Measurements from ENCODE around the gene VPS4B. TPM values are rescaled to one million over a fixed set of nuclear protein-coding genes. Genes with fewer than 3 reads are reported as not detected.

Gene VPS4B
- total RNA-seq, 2 donors from 2014 or later, result 61.3 to 78.7 TPM

GRCh38 chr18:63350230-63350629, 72.0 kb downstream of the VPS4B start:
- Mint-ChIP-seq H3K36me3 (ENCODE audit: low read depth) (peaks cover 8% of the 10 kb centered on the region), H3K4me1 (peaks cover 9% of the 10 kb centered on the region), H3K27me3 (no peaks in the 10 kb centered on the region), H3K4me3 (no peak overlapping the region), H3K27ac (no peak overlapping the region)
- ATAC-seq (no peak), DNase-seq (no peak)
- no peaks in the 10 kb centered on the region for H3K9me3 ChIP-seq (ENCODE audit: control insufficient read depth, low read length, poor library complexity, severe bottlenecking)

- H3K4me3 Mint-ChIP-seq, result no peak overlapping the region
- no peaks in the 10 kb centered on the region for H3K9me3 ChIP-seq (ENCODE audit: control insufficient read depth, low read length, poor library complexity, severe bottlenecking)
- H3K4me1 Mint-ChIP-seq, result peaks cover 15% of the 10 kb centered on the region
- DNase-seq (no peak), ATAC-seq (no peak)
- peaks cover 8% of the 10 kb centered on the region for H3K36me3 Mint-ChIP-seq (ENCODE audit: low read depth)
- no peak overlapping the region for H3K27ac Mint-ChIP-seq
- H3K27me3 Mint-ChIP-seq, result no peaks in the 10 kb centered on the region
These were observed 73.7 kb downstream of the VPS4B start for GRCh38 chr18:63348508-63349136.

GRCh38 chr18:63346480-63347183, 75.6 kb downstream of the VPS4B start:
- peak overlapping the region; percentile 49 for H3K27ac Mint-ChIP-seq
- DNase-seq (no peak), ATAC-seq (no peak)
- no peaks in the 10 kb centered on the region for H3K27me3 Mint-ChIP-seq
- H3K4me1 Mint-ChIP-seq, result peaks cover 15% of the 10 kb centered on the region
- H3K4me3 Mint-ChIP-seq, result no peak overlapping the region
- H3K36me3 Mint-ChIP-seq (ENCODE audit: low read depth), result peaks cover 8% of the 10 kb centered on the region
- H3K9me3 ChIP-seq (ENCODE audit: control insufficient read depth, low read length, poor library complexity, severe bottlenecking), result no peaks in the 10 kb centered on the region

- Mint-ChIP-seq H3K27me3 (no peaks in the 10 kb centered on the region), H3K27ac (no peak overlapping the region), H3K4me1 (peaks cover 19% of the 10 kb centered on the region), H3K36me3 (ENCODE audit: low read depth) (peaks cover 12% of the 10 kb centered on the region), H3K4me3 (no peak overlapping the region)
- DNase-seq, result no peak
- ATAC-seq, result no peak
- H3K9me3 ChIP-seq (ENCODE audit: control insufficient read depth, low read length, poor library complexity, severe bottlenecking), result no peaks in the 10 kb centered on the region
These were observed 76.2 kb downstream of the VPS4B start for GRCh38 chr18:63346031-63346430.

- H3K9me3 ChIP-seq (ENCODE audit: control insufficient read depth, low read length, poor library complexity, severe bottlenecking), result no peaks in the 10 kb centered on the region
- DNase-seq (no peak), ATAC-seq (no peak)
- Mint-ChIP-seq H3K4me1 (peaks cover 24% of the 10 kb centered on the region), H3K4me3 (no peak overlapping the region), H3K27ac (peak overlapping the region; percentile 90), H3K27me3 (no peaks in the 10 kb centered on the region), H3K36me3 (ENCODE audit: low read depth) (peaks cover 12% of the 10 kb centered on the region)
These were observed 77.4 kb downstream of the VPS4B start for GRCh38 chr18:63344918-63345317.

- ATAC-seq (no peak), DNase-seq (no peak)
- H3K36me3 Mint-ChIP-seq (ENCODE audit: low read depth), result peaks cover 13% of the 10 kb centered on the region
- no peaks in the 10 kb centered on the region for H3K9me3 ChIP-seq (ENCODE audit: control insufficient read depth, low read length, poor library complexity, severe bottlenecking)
- no peaks in the 10 kb centered on the region for H3K27me3 Mint-ChIP-seq
- peaks cover 25% of the 10 kb centered on the region for H3K4me1 Mint-ChIP-seq
- peak overlapping the region; percentile 90 for H3K27ac Mint-ChIP-seq
- H3K4me3 Mint-ChIP-seq, result no peak overlapping the region
These were observed 78.0 kb downstream of the VPS4B start for GRCh38 chr18:63344263-63344662.

GRCh38 chr18:63342206-63342605, 80.1 kb downstream of the VPS4B start:
- ATAC-seq, result peak; percentile 67
- Mint-ChIP-seq H3K27me3 (no peaks in the 10 kb centered on the region), H3K4me1 (peaks cover 25% of the 10 kb centered on the region), H3K27ac (no peak overlapping the region), H3K36me3 (ENCODE audit: low read depth) (peaks cover 15% of the 10 kb centered on the region), H3K4me3 (no peak overlapping the region)
- DNase-seq, result no peak
- no peaks in the 10 kb centered on the region for H3K9me3 ChIP-seq (ENCODE audit: control insufficient read depth, low read length, poor library complexity, severe bottlenecking)

GRCh38 chr18:63339920-63340484, 82.3 kb downstream of the VPS4B start:
- Mint-ChIP-seq H3K4me3 (no peak overlapping the region), H3K27ac (peak overlapping the region; percentile 83), H3K36me3 (ENCODE audit: low read depth) (peaks cover 12% of the 10 kb centered on the region), H3K27me3 (no peaks in the 10 kb centered on the region), H3K4me1 (peaks cover 18% of the 10 kb centered on the region)
- ATAC-seq (peak; percentile 84), DNase-seq (peak in 1 of 3 donors; percentile 33)
- H3K9me3 ChIP-seq (ENCODE audit: control insufficient read depth, low read length, poor library complexity, severe bottlenecking), result no peaks in the 10 kb centered on the region

Other genes with a start within 250 kb of the VPS4B start
- 100 to 1,000 TPM; 134 to 136 TPM for gene BCL2, start 102.7 kb downstream of the VPS4B start, total RNA-seq
- 10 to 100 TPM; 55.2 to 71.2 TPM for gene KDSR, start 55.3 kb downstream of the VPS4B start, total RNA-seq
- not detected for gene SERPINB5, start 54.5 kb upstream of the VPS4B start, total RNA-seq
- gene SERPINB12, start 119.9 kb upstream of the VPS4B start, total RNA-seq, result not detected
- not detected for gene SERPINB13, start 164.9 kb upstream of the VPS4B start, total RNA-seq
- gene SERPINB4, start 221.8 kb upstream of the VPS4B start, total RNA-seq, result not detected
- not detected for gene SERPINB3, start 239.4 kb upstream of the VPS4B start, total RNA-seq

Data from T-helper 17 cell (primary cell).